ENCODE results near the gene TBC1D9B.
"Not testable (repeated sequence)": the region's sequence is repeated elsewhere in the genome, so short reads cannot be mapped to it uniquely, and the experiment has no call there.

TBC1D9B gene

GRCh38 chr5:179883163-179883562 lies 24.5 kb downstream of the TBC1D9B start:
- DNase-seq = no peak

GRCh38 chr5:179882338-179882737 lies 25.4 kb downstream of the TBC1D9B start:
- DNase-seq = no peak

- no peak for DNase-seq
Observed at GRCh38 chr5:179880848-179881590, 26.7 kb downstream of the TBC1D9B start.

GRCh38 chr5:179880066-179880650 lies 27.5 kb downstream of the TBC1D9B start:
- DNase-seq = no peak

GRCh38 chr5:179879690-179880010 lies 28.0 kb downstream of the TBC1D9B start:
- no peak for DNase-seq

GRCh38 chr5:179879003-179879689 lies 28.6 kb downstream of the TBC1D9B start:
- DNase-seq = no peak

GRCh38 chr5:179878222-179879002 lies 29.3 kb downstream of the TBC1D9B start:
- DNase-seq = no peak

- DNase-seq = no peak
Observed at GRCh38 chr5:179876610-179876952, 31.1 kb downstream of the TBC1D9B start.

GRCh38 chr5:179875741-179876609 lies 31.7 kb downstream of the TBC1D9B start:
- no peak for DNase-seq

- DNase-seq = no peak
Observed at GRCh38 chr5:179874536-179875292, 33.0 kb downstream of the TBC1D9B start.

- no peak for DNase-seq
Observed at GRCh38 chr5:179874136-179874535, 33.6 kb downstream of the TBC1D9B start.

GRCh38 chr5:179873588-179874110 lies 34.0 kb downstream of the TBC1D9B start:
- DNase-seq = no peak

- no peak for DNase-seq
Observed at GRCh38 chr5:179872828-179873575, 34.7 kb downstream of the TBC1D9B start.

GRCh38 chr5:179872055-179872827 lies 35.5 kb downstream of the TBC1D9B start:
- DNase-seq = no peak

GRCh38 chr5:179871533-179871932 lies 36.2 kb downstream of the TBC1D9B start:
- DNase-seq = not testable (repeated sequence)

- no peak for DNase-seq
Observed at GRCh38 chr5:179870952-179871351, 36.7 kb downstream of the TBC1D9B start.

GRCh38 chr5:179870403-179870903 lies 37.2 kb downstream of the TBC1D9B start:
- peak; percentile 18 for DNase-seq

- no peak for DNase-seq
Observed at GRCh38 chr5:179869641-179870402, 37.9 kb downstream of the TBC1D9B start.

GRCh38 chr5:179869101-179869500 lies 38.6 kb downstream of the TBC1D9B start:
- DNase-seq = no peak
